GM12878 (cell line): Measurements from ENCODE around the gene RENBP. TPM values are rescaled to one million over a fixed set of nuclear protein-coding genes. Genes with fewer than 3 reads are reported as not detected.

Source experiments
- ATAC-seq: fragments of 200-7000 bp; cut with Tn5 transposase; 3 replicates; pipeline ENCODE4 v1.9.1; 2020; ENCODE audit warnings: mild to moderate bottlenecking, moderate library complexity
- BruUV-seq: library from RNA; stranded (reverse); fragments of 400-500 nt; replicated peaks from 2 replicates; lab custom pipeline; 2021; lab: Mats Ljungman, UMichigan
- CTCF ChIA-PET: fragments of 300-600 bp; sonication (Branson Sonifier 250); formaldehyde crosslinking; extraction: SDS; loops from one replicate; lab custom pipeline; 2021; ENCODE audit warnings: inconsistent platforms; lab: Yijun Ruan, JAX
- POLR2A ChIA-PET: fragments of 350-600 bp; formaldehyde crosslinking; extraction: SDS; loops from one replicate; lab custom pipeline; 2021; ENCODE audit warnings: inconsistent platforms; lab: Charles Lee
- RAD21 ChIA-PET: fragments of 300-600 bp; sonication (Branson Sonifier 250); formaldehyde crosslinking; loops from one replicate; lab custom pipeline; 2023; ENCODE audit warnings: antibody characterized with exemption; ENCODE audit not compliant: unreplicated experiment; lab: Charles Lee
- SMC1A ChIA-PET: fragments of 300-600 bp; sonication (Branson Sonifier 250); formaldehyde crosslinking; loops from one replicate; lab custom pipeline; 2023; ENCODE audit not compliant: unreplicated experiment, uncharacterized antibody; lab: Charles Lee
- DNase-seq: peaks from one replicate; pipeline ENCODE4 v3.0.0-alpha.2; 2011; ENCODE audit warnings: low read depth, low spot score
- FAIRE-seq: peaks from 3 replicates; lab custom pipeline; 2011; peaks lifted over from hg19 to GRCh38; lab: Jason Lieb, UNC
- H2AFZ ChIP-seq: 2 replicates; pipeline ENCODE4 v1.6.0; 2011; ENCODE audit warnings: low read depth, low read length, control low read depth; ENCODE audit not compliant: control insufficient read depth
- H3K27ac ChIP-seq: 2 replicates; pipeline ENCODE4 v1.5.1; 2011; ENCODE audit warnings: control low read depth; ENCODE audit not compliant: control insufficient read depth, insufficient read depth
- H3K27me3 ChIP-seq, 2 experiments: replicated peaks in 1 of 2; 2 replicates each; pipeline versions ENCODE4 v1.6.0 to v1.6.1; 2011; ENCODE audit warnings: low read length in 1 of 2; ENCODE audit not compliant: control insufficient read depth in 2 of 2, insufficient read depth in 2 of 2
- H3K36me3 ChIP-seq, 2 experiments: 2 replicates each; pipeline ENCODE4 v1.5.1; 2011; ENCODE audit warnings: low read length in 1 of 2; ENCODE audit not compliant: control insufficient read depth in 2 of 2, insufficient read depth in 2 of 2
- H3K4me1 ChIP-seq: 2 replicates; pipeline ENCODE4 v1.6.1; 2011; ENCODE audit warnings: mild to moderate bottlenecking, low read length, moderate library complexity, mixed read lengths; ENCODE audit not compliant: control insufficient read depth, insufficient read depth
- H3K4me2 ChIP-seq: 2 replicates; pipeline ENCODE4 v1.6.0; 2011; ENCODE audit warnings: control low read depth; ENCODE audit not compliant: control insufficient read depth, insufficient read depth
- H3K4me3 ChIP-seq: fragments of 200-600 bp; sonication (generic); 2 replicates; pipeline ENCODE4 v1.5.1; 2016
- H3K79me2 ChIP-seq: 2 replicates; pipeline ENCODE4 v1.6.0; 2011; ENCODE audit warnings: low read length; ENCODE audit not compliant: control insufficient read depth, insufficient read depth
- H3K9ac ChIP-seq: 2 replicates; pipeline ENCODE4 v1.8.0; 2011; ENCODE audit warnings: low read length, control low read depth, mixed read lengths; ENCODE audit not compliant: control insufficient read depth, insufficient read depth
- H3K9me3 ChIP-seq: replicated peaks from 3 replicates; pipeline ENCODE4 v1.5.1; 2011; ENCODE audit warnings: mild to moderate bottlenecking, low read length; ENCODE audit not compliant: control insufficient read depth, insufficient read depth
- H4K20me1 ChIP-seq: 2 replicates; pipeline ENCODE4 v1.6.0; 2011; ENCODE audit not compliant: control insufficient read depth, insufficient read depth
- CEBPB ChIP-seq, 2 experiments: fragments of 150-350 bp in 1 of 2; IDR thresholded peaks; 2 replicates each; pipeline ENCODE4 v1.6.1; 2012 to 2014; ENCODE audit warnings: low read depth in 2 of 2, low read length in 2 of 2, borderline replicate concordance in 1 of 2, inconsistent platforms in 1 of 2
- DPF2 ChIP-seq: fragments of 450-650 bp; IDR thresholded peaks from 2 replicates; pipeline ENCODE4 v1.6.1; 2017; ENCODE audit warnings: mild to moderate bottlenecking
- MEF2B ChIP-seq: fragments of 450-650 bp; IDR thresholded peaks from 2 replicates; pipeline ENCODE4 v1.6.1; 2018; ENCODE audit warnings: mild to moderate bottlenecking, moderate library complexity; ENCODE audit not compliant: partially characterized antibody, poor library complexity, severe bottlenecking
- POLR2AphosphoS2 ChIP-seq: IDR thresholded peaks from 2 replicates; pipeline ENCODE4 v1.6.1; 2011; ENCODE audit warnings: low read depth, mild to moderate bottlenecking, low read length, improper control_type of control experiment, moderate library complexity
- SMAD5 ChIP-seq: IDR thresholded peaks from 2 replicates; pipeline ENCODE4 v1.6.1; 2016; ENCODE audit warnings: antibody characterized with exemption, low read depth
- ZNF384 ChIP-seq: IDR thresholded peaks from 2 replicates; pipeline ENCODE4 v1.6.1; 2012; ENCODE audit warnings: low read depth, mild to moderate bottlenecking, low read length, improper control_type of control experiment, borderline replicate concordance
- WGBS: methylation state at CpG from one replicate; pipeline ENCODE4 v1.1.6; 2016; ENCODE audit warnings: low lambda C conversion rate; ENCODE audit not compliant: insufficient replicate concordance, insufficient coverage; ENCODE audit errors: missing lambda C conversion rate; 5-methylcytosine and 5-hydroxymethylcytosine counted together
- in situ Hi-C: fragments of 300-500 bp; cut with MboI; formaldehyde crosslinking; loops from 9 replicates; pipeline ENCODE4 v1.14.3; 2018; ENCODE audit warnings: mixed read lengths
- intact Hi-C: fragments of 100-400 bp; cut with micrococcal nuclease; formaldehyde crosslinking; loops from one replicate; pipeline ENCODE4 v1.14.2; 2022; ENCODE audit not compliant: unreplicated experiment
- polyA plus RNA-seq, 11 experiments: library from polyadenylated mRNA; depleted of rRNA in 4 of 11; unstranded in 6 of 11; stranded (reverse) in 5 of 11; fragments of >200 nt; fragmentation: Nextera tagmentation in 4 of 11; fragmentation: Illumina TruSeq in 1 of 11; extraction: Ambion mirVana in 4 of 11; extraction: Trizol in 1 of 11; gene quantifications; 1 replicate in 1 of 11; 2 replicates in 10 of 11; pipeline versions ENCODE4 v1.2.1 to v1.2.3, GENCODE V29; 2011 to 2016; ENCODE audit warnings: inconsistent platforms in 2 of 11, missing spikeins in 2 of 11, low read depth in 1 of 11
- total RNA-seq, 4 experiments: library from RNA; depleted of rRNA in 3 of 4; stranded (reverse); fragments of >200 nt in 3 of 4; fragmentation: Illumina TruSeq in 1 of 4; extraction: Trizol in 1 of 4; gene quantifications; 2 replicates each; pipeline versions ENCODE4 v1.2.1 to v1.2.3, GENCODE V29; 2013 to 2021
- TF ChIP-seq, protein P1 (sequence below): fragments of 450-650 bp; IDR thresholded peaks from 2 replicates; pipeline ENCODE4 v1.6.1; 2014; ENCODE audit warnings: mild to moderate bottlenecking
- TF ChIP-seq, protein P2 (sequence below): fragments of 450-650 bp; IDR thresholded peaks from 2 replicates; pipeline ENCODE4 v1.6.1; 2016; ENCODE audit warnings: mild to moderate bottlenecking, moderate library complexity, borderline replicate concordance

RENBP gene
- total and polyA plus RNA-seq, 10 of the 15 experiments (the other 5 are each of a cell fraction or from before 2014, with no cell fraction given), result 0.36 to 4.9 (median 1.8) TPM; not detected in 3

DNA sequence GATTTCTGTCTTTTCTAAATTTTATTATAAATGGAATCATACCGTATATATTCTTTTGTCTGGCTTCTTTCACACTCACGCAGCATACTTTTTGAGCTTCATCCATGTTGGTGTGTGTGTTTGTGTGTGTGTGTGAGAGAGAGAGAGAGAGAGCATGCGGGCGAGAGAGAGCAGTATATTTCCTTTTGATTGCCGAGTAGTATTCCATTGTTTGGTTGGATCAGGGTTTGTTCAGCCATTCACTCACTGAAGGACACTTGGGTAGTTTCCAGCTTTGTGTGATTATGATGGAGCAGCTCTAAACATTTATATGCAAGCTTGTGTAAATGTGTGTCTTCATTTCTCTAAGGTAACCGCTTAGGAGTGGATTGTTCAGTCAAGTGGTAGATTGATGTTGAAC, 55.3 kb downstream of the RENBP start:
- no peaks in the 10 kb centered on the region for H3K9me3 ChIP-seq
- ChIA-PET SMC1A (interaction anchor here (1.0 kb wide), 1 partner anchor 34 kb away, joined by 3 read pairs; no protein-coding TSS in a partner anchor), RAD21 (no interaction called here), CTCF (interaction anchor here (1.0 kb wide), 1 partner anchor 11 kb away, joined by 3 read pairs; no protein-coding TSS in a partner anchor)
- no peaks in the 10 kb centered on the region for H3K79me2 ChIP-seq
- FAIRE-seq (no peak), ATAC-seq (no peak), DNase-seq (no peak)
- peaks cover 0 to 2% of the 10 kb centered on the region in 2 experiments; a peak in 3 of 4 replicates for H3K27me3 ChIP-seq
- 71% methylated on average over 6 of the region's 6 CpGs for WGBS
- H2AFZ ChIP-seq, result no peak overlapping the region
- intact Hi-C loops (no loop called here), in situ Hi-C loops (no loop called here)
- H3K9ac ChIP-seq, result no peak overlapping the region
- no peaks in the 10 kb centered on the region for H4K20me1 ChIP-seq
- no peak overlapping the region for H3K4me2 ChIP-seq
- BruUV-seq, result no TSS peak
- no peaks in the 10 kb centered on the region for H3K4me1 ChIP-seq
- no peak overlapping the region for H3K4me3 ChIP-seq
- TF ChIP-seq CEBPB (IDR thresholded peaks at IDR 0.05; ENCODE audit: borderline replicate concordance in 1 of 2, low read depth in 2 of 2, low read length in 2 of 2), result no peak
- TF ChIP-seq DPF2, result no peak
- TF ChIP-seq POLR2AphosphoS2, result no peak
- no peak for TF ChIP-seq SMAD5
- no peak for TF ChIP-seq ZNF384
- TF ChIP-seq, protein P1, sequence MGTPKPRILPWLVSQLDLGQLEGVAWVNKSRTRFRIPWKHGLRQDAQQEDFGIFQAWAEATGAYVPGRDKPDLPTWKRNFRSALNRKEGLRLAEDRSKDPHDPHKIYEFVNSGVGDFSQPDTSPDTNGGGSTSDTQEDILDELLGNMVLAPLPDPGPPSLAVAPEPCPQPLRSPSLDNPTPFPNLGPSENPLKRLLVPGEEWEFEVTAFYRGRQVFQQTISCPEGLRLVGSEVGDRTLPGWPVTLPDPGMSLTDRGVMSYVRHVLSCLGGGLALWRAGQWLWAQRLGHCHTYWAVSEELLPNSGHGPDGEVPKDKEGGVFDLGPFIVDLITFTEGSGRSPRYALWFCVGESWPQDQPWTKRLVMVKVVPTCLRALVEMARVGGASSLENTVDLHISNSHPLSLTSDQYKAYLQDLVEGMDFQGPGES, result no peak
- TF ChIP-seq, protein P2, sequence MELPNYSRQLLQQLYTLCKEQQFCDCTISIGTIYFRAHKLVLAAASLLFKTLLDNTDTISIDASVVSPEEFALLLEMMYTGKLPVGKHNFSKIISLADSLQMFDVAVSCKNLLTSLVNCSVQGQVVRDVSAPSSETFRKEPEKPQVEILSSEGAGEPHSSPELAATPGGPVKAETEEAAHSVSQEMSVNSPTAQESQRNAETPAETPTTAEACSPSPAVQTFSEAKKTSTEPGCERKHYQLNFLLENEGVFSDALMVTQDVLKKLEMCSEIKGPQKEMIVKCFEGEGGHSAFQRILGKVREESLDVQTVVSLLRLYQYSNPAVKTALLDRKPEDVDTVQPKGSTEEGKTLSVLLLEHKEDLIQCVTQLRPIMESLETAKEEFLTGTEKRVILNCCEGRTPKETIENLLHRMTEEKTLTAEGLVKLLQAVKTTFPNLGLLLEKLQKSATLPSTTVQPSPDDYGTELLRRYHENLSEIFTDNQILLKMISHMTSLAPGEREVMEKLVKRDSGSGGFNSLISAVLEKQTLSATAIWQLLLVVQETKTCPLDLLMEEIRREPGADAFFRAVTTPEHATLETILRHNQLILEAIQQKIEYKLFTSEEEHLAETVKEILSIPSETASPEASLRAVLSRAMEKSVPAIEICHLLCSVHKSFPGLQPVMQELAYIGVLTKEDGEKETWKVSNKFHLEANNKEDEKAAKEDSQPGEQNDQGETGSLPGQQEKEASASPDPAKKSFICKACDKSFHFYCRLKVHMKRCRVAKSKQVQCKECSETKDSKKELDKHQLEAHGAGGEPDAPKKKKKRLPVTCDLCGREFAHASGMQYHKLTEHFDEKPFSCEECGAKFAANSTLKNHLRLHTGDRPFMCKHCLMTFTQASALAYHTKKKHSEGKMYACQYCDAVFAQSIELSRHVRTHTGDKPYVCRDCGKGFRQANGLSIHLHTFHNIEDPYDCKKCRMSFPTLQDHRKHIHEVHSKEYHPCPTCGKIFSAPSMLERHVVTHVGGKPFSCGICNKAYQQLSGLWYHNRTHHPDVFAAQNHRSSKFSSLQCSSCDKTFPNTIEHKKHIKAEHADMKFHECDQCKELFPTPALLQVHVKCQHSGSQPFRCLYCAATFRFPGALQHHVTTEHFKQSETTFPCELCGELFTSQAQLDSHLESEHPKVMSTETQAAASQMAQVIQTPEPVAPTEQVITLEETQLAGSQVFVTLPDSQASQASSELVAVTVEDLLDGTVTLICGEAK, result no peak
- TF ChIP-seq MEF2B, result no peak
- TF ChIP-seq, all 136 proteins: peak for 0
- POLR2A ChIA-PET, result interaction anchor here (1.2 kb wide), 1 partner anchor 11 kb away, joined by 3 read pairs; no protein-coding TSS in a partner anchor
- H3K36me3 ChIP-seq, result no peaks in the 10 kb centered on the region
- no peak overlapping the region for H3K27ac ChIP-seq
